HepG2 (cell line): ENCODE measurements around the gene B3GALNT1. TPM values are rescaled to one million over a fixed set of nuclear protein-coding genes. Genes with fewer than 3 reads are reported as not detected.

Source experiments
- ATAC-seq: fragments of 200-7000 bp; cut with Tn5 transposase; 3 replicates; pipeline ENCODE4 v1.9.1; 2020; ENCODE audit warnings: mild to moderate bottlenecking, moderate library complexity
- BruUV-seq: library from RNA; stranded (reverse); fragments of 400-500 nt; replicated peaks from 2 replicates; lab custom pipeline; 2021; lab: Mats Ljungman, UMichigan
- CTCF ChIA-PET: fragments of 300-600 bp; formaldehyde crosslinking; extraction: SDS; loops from one replicate; lab custom pipeline; 2021; ENCODE audit warnings: low total read pairs, inconsistent platforms, low intra/inter-chr PET ratio; lab: Yijun Ruan, JAX
- POLR2A ChIA-PET: fragments of 350-600 bp; sonication (Branson Sonifier 250); formaldehyde crosslinking; loops from one replicate; lab custom pipeline; 2020; ENCODE audit warnings: antibody characterized with exemption, inconsistent platforms; lab: Yijun Ruan, JAX
- DNase-seq: peaks from one replicate; pipeline ENCODE4 v3.0.0-alpha.2; 2015; ENCODE audit warnings: low spot score
- FAIRE-seq: peaks from 3 replicates; lab custom pipeline; 2011; peaks lifted over from hg19 to GRCh38; lab: Jason Lieb, UNC
- H2AFZ ChIP-seq: one replicate; pipeline ENCODE4 v1.6.1; 2011; ENCODE audit warnings: low read length, inconsistent platforms
- H3K27ac ChIP-seq: fragments of 300-600 bp; 3 replicates; pipeline ENCODE4 v1.8.0; 2011; ENCODE audit warnings: mixed run types, mild to moderate bottlenecking, mixed read lengths, low read length, inconsistent platforms; ENCODE audit not compliant: insufficient read depth; ENCODE audit errors: extremely low read length
- H3K27me3 ChIP-seq, 2 experiments: fragments of 200-600 bp in 1 of 2; 2 replicates in 1 of 2; 3 replicates in 1 of 2; pipeline versions ENCODE4 v1.6.0 to v1.8.0; 2011; ENCODE audit warnings: low read length in 2 of 2, mild to moderate bottlenecking in 2 of 2, moderate library complexity in 2 of 2, inconsistent platforms in 1 of 2; ENCODE audit not compliant: insufficient read depth in 2 of 2, control insufficient read depth in 1 of 2
- H3K36me3 ChIP-seq, 2 experiments: fragments of 200-600 bp in 1 of 2; replicated peaks in 1 of 2; 2 replicates in 1 of 2; 3 replicates in 1 of 2; pipeline versions ENCODE4 v1.5.1 to v1.8.0; 2011; ENCODE audit warnings: low read length in 2 of 2, inconsistent platforms in 1 of 2; ENCODE audit not compliant: insufficient read depth in 2 of 2, control insufficient read depth in 1 of 2
- H3K4me1 ChIP-seq: 2 replicates; pipeline ENCODE4 v1.5.1; 2012; ENCODE audit warnings: low read length, inconsistent platforms; ENCODE audit not compliant: insufficient read depth
- H3K4me2 ChIP-seq: 2 replicates; pipeline ENCODE4 v1.6.0; 2011; ENCODE audit warnings: low read depth, low read length, inconsistent platforms
- H3K4me3 ChIP-seq, 3 experiments: fragments of 200-600 bp in 1 of 3; sonication (generic), shearing (Covaris generic) in 1 of 3; replicated peaks in 1 of 3; 2 replicates each; pipeline ENCODE4 v1.5.1; 2011 to 2016; ENCODE audit warnings: low read length in 3 of 3, inconsistent platforms in 2 of 3, low read depth in 2 of 3, mild to moderate bottlenecking in 2 of 3, control low read depth in 1 of 3, mixed read lengths in 1 of 3; ENCODE audit not compliant: insufficient read depth in 1 of 3
- H3K79me2 ChIP-seq: one replicate; pipeline ENCODE4 v1.6.1; 2011; ENCODE audit warnings: low read length, inconsistent platforms; ENCODE audit not compliant: insufficient read depth
- H3K9ac ChIP-seq: 2 replicates; pipeline ENCODE4 v1.6.0; 2011; ENCODE audit warnings: mild to moderate bottlenecking, low read depth, low read length, inconsistent platforms; ENCODE audit not compliant: insufficient read depth
- H3K9me3 ChIP-seq: 2 replicates; pipeline ENCODE4 v1.5.1; 2012; ENCODE audit warnings: mild to moderate bottlenecking, low read length
- H4K20me1 ChIP-seq: 2 replicates; pipeline ENCODE4 v1.6.0; 2011; ENCODE audit warnings: inconsistent platforms, mild to moderate bottlenecking, low read length, moderate library complexity; ENCODE audit not compliant: insufficient read depth
- GATAD1 ChIP-seq: IDR thresholded peaks from 2 replicates; pipeline ENCODE4 v1.6.1; 2016; ENCODE audit warnings: missing genetic modification reagents, missing compliant biosample characterization
- KLF13 ChIP-seq: sonication (generic); formaldehyde crosslinking; IDR thresholded peaks from 2 replicates; pipeline ENCODE4 v1.4.0; 2020; ENCODE audit warnings: mild to moderate bottlenecking, missing genetic modification reagents
- MBD4 ChIP-seq: IDR thresholded peaks from 2 replicates; pipeline ENCODE4 v1.6.1; 2012; ENCODE audit warnings: low read length, inconsistent platforms, borderline replicate concordance
- NFRKB ChIP-seq: fragments of 450-650 bp; IDR thresholded peaks from 2 replicates; pipeline ENCODE4 v1.6.1; 2017
- PHF20 ChIP-seq: sonication (generic); formaldehyde crosslinking; IDR thresholded peaks from 2 replicates; pipeline ENCODE4 v1.5.0; 2020; ENCODE audit warnings: mild to moderate bottlenecking, missing genetic modification reagents
- POLR2A ChIP-seq, 2 experiments: IDR thresholded peaks; 2 replicates each; pipeline ENCODE4 v1.6.1; 2011; ENCODE audit warnings: low read depth in 2 of 2, low read length in 2 of 2, mild to moderate bottlenecking in 1 of 2, moderate library complexity in 1 of 2; ENCODE audit not compliant: insufficient read depth in 1 of 2
- SRSF4 ChIP-seq: fragments of 200-400 bp; formaldehyde crosslinking; IDR thresholded peaks from one replicate; pipeline ENCODE4 v1.6.1; 2018; ENCODE audit warnings: mild to moderate bottlenecking, low read depth, low read length, moderate library complexity; ENCODE audit not compliant: poor library complexity, severe bottlenecking
- WIZ ChIP-seq: sonication (generic); formaldehyde crosslinking; IDR thresholded peaks from 2 replicates; pipeline ENCODE4 v1.5.1; 2020; ENCODE audit warnings: mild to moderate bottlenecking, missing genetic modification reagents
- ZNF333 ChIP-seq: sonication (generic); formaldehyde crosslinking; IDR thresholded peaks from 2 replicates; pipeline ENCODE4 v1.4.0; 2020; ENCODE audit warnings: mild to moderate bottlenecking, missing genetic modification reagents, borderline replicate concordance
- ZNF34 ChIP-seq: sonication (generic); formaldehyde crosslinking; IDR thresholded peaks from 2 replicates; pipeline ENCODE4 v1.4.0; 2020; ENCODE audit warnings: mild to moderate bottlenecking, missing genetic modification reagents, borderline replicate concordance
- ZNF543 ChIP-seq: sonication (generic); formaldehyde crosslinking; IDR thresholded peaks from 2 replicates; pipeline ENCODE4 v1.4.0; 2020; ENCODE audit warnings: mild to moderate bottlenecking, missing genetic modification reagents
- ZNF768 ChIP-seq: sonication (generic); formaldehyde crosslinking; IDR thresholded peaks from 2 replicates; pipeline ENCODE4 v1.4.0; 2020; ENCODE audit warnings: missing genetic modification reagents
- ZNF792 ChIP-seq: IDR thresholded peaks from 2 replicates; pipeline ENCODE4 v1.6.1; 2016
- ZSCAN30 ChIP-seq: sonication (generic); formaldehyde crosslinking; IDR thresholded peaks from 2 replicates; pipeline ENCODE4 v1.5.0; 2020; ENCODE audit warnings: mild to moderate bottlenecking, missing genetic modification reagents
- ZSCAN9 ChIP-seq: IDR thresholded peaks from 2 replicates; pipeline ENCODE4 v1.6.1; 2016; ENCODE audit warnings: borderline replicate concordance
- WGBS: methylation state at CpG from one replicate; pipeline ENCODE4 v1.1.6; 2017; ENCODE audit warnings: low lambda C conversion rate; 5-methylcytosine and 5-hydroxymethylcytosine counted together
- in situ Hi-C: cut with HindIII; loops from 2 replicates; pipeline ENCODE4 v1.10.0; 2017; ENCODE audit warnings: low pct_unique_long_range_greater_than_20kb; ENCODE audit not compliant: extremely low pct_ligation_motif_present
- intact Hi-C: fragments of 100-400 bp; cut with micrococcal nuclease; formaldehyde crosslinking; loops from one replicate; pipeline ENCODE4 v1.10.0; 2022; ENCODE audit not compliant: unreplicated experiment
- polyA plus RNA-seq, 8 experiments: library from polyadenylated mRNA; depleted of rRNA in 3 of 8; stranded (reverse) in 7 of 8; unstranded in 1 of 8; fragments of >200 nt; fragmentation: Illumina TruSeq in 4 of 8; extraction: Trizol in 4 of 8; gene quantifications; 2 replicates each; pipeline versions ENCODE4 v1.2.1 to v1.2.3, GENCODE V29; 2011 to 2016; ENCODE audit warnings: low read depth in 4 of 8, missing spikeins in 1 of 8, mixed read lengths in 1 of 8; ENCODE audit not compliant: insufficient read depth in 1 of 8
- total RNA-seq, 5 experiments: library from RNA; depleted of rRNA; stranded (reverse); fragments of >200 nt; fragmentation: Illumina TruSeq; extraction: Trizol; gene quantifications; 2 replicates each; pipeline ENCODE4 v1.2.3, GENCODE V29; 2016; ENCODE audit warnings: low read depth in 1 of 5
- TF ChIP-seq, protein P1 (sequence below): sonication (generic); formaldehyde crosslinking; IDR thresholded peaks from 2 replicates; pipeline ENCODE4 v1.4.0; 2020; ENCODE audit warnings: missing genetic modification reagents
- TF ChIP-seq, protein P2 (sequence below): sonication (generic); formaldehyde crosslinking; IDR thresholded peaks from 2 replicates; pipeline ENCODE4 v1.9.0; 2021; ENCODE audit warnings: mild to moderate bottlenecking, missing genetic modification reagents

The B3GALNT1 gene
- total and polyA plus RNA-seq, 2 of the 13 experiments (the other 11 are each of a cell fraction or from before 2014, with no cell fraction given) = not detected

DNA sequence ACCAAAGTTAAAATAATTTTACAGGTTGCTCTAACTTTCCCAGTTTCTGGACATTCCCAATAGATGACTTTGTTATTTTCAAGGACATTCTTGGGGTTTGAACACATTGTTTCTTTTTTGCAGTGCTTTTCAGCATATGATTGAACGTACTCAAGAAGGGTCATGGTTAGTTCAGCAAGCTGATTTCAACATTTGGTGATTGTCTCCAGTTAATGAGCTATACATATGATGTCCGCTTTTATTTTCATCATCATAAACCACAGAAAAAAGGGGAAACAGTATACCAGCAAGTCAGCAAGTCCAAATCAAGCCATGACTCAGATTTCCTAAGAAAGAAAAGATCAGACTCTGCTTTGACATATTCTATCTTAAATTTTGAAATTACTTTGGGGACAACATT lies 69.4 kb downstream of the B3GALNT1 start:
- ChIA-PET CTCF (no interaction called here), POLR2A (no interaction called here)
- Histone ChIP-seq H3K9me3 (no peaks in the 10 kb centered on the region), H3K27ac (no peak overlapping the region), H3K9ac (no peak overlapping the region), H3K79me2 (no peaks in the 10 kb centered on the region), H3K4me1 (no peaks in the 10 kb centered on the region), H4K20me1 (no peaks in the 10 kb centered on the region), H3K4me2 (no peak overlapping the region), H2AFZ (no peak overlapping the region), H3K27me3 (no peaks in the 10 kb centered on the region), H3K4me3 (no peak overlapping the region), H3K36me3 (no peaks in the 10 kb centered on the region)
- WGBS = 14% methylated on average over 2 of the region's 2 CpGs
- intact Hi-C loops = no loop called here
- TF ChIP-seq ZNF34 (CRISPR knock-in tag) = no peak
- TF ChIP-seq ZSCAN30 (CRISPR knock-in tag) = no peak
- TF ChIP-seq, protein P1, sequence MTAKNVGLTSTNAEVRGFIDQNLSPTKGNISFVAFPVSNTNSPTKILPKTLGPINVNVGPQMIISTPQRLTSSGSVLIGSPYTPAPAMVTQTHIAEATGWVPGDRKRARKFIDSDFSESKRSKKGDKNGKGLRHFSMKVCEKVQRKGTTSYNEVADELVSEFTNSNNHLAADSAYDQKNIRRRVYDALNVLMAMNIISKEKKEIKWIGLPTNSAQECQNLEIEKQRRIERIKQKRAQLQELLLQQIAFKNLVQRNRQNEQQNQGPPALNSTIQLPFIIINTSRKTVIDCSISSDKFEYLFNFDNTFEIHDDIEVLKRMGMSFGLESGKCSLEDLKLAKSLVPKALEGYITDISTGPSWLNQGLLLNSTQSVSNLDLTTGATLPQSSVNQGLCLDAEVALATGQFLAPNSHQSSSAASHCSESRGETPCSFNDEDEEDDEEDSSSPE = no peak
- TF ChIP-seq, protein P2, sequence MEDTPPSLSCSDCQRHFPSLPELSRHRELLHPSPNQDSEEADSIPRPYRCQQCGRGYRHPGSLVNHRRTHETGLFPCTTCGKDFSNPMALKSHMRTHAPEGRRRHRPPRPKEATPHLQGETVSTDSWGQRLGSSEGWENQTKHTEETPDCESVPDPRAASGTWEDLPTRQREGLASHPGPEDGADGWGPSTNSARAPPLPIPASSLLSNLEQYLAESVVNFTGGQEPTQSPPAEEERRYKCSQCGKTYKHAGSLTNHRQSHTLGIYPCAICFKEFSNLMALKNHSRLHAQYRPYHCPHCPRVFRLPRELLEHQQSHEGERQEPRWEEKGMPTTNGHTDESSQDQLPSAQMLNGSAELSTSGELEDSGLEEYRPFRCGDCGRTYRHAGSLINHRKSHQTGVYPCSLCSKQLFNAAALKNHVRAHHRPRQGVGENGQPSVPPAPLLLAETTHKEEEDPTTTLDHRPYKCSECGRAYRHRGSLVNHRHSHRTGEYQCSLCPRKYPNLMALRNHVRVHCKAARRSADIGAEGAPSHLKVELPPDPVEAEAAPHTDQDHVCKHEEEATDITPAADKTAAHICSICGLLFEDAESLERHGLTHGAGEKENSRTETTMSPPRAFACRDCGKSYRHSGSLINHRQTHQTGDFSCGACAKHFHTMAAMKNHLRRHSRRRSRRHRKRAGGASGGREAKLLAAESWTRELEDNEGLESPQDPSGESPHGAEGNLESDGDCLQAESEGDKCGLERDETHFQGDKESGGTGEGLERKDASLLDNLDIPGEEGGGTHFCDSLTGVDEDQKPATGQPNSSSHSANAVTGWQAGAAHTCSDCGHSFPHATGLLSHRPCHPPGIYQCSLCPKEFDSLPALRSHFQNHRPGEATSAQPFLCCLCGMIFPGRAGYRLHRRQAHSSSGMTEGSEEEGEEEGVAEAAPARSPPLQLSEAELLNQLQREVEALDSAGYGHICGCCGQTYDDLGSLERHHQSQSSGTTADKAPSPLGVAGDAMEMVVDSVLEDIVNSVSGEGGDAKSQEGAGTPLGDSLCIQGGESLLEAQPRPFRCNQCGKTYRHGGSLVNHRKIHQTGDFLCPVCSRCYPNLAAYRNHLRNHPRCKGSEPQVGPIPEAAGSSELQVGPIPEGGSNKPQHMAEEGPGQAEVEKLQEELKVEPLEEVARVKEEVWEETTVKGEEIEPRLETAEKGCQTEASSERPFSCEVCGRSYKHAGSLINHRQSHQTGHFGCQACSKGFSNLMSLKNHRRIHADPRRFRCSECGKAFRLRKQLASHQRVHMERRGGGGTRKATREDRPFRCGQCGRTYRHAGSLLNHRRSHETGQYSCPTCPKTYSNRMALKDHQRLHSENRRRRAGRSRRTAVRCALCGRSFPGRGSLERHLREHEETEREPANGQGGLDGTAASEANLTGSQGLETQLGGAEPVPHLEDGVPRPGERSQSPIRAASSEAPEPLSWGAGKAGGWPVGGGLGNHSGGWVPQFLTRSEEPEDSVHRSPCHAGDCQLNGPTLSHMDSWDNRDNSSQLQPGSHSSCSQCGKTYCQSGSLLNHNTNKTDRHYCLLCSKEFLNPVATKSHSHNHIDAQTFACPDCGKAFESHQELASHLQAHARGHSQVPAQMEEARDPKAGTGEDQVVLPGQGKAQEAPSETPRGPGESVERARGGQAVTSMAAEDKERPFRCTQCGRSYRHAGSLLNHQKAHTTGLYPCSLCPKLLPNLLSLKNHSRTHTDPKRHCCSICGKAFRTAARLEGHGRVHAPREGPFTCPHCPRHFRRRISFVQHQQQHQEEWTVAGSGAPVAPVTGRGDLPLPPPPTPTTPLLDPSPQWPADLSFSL (CRISPR knock-in tag) = no peak
- TF ChIP-seq GATAD1 (CRISPR knock-in tag) = no peak
- TF ChIP-seq ZSCAN9 = no peak
- TF ChIP-seq ZNF333 = no peak
- TF ChIP-seq ZNF543 = no peak
- TF ChIP-seq NFRKB = no peak
- no peak for TF ChIP-seq ZNF768 (CRISPR knock-in tag)
- TF ChIP-seq KLF13 (CRISPR knock-in tag) = no peak
- TF ChIP-seq WIZ (CRISPR knock-in tag) = no peak
- no peak for TF ChIP-seq ZNF792 (CRISPR knock-in tag)
- no peak for TF ChIP-seq MBD4
- TF ChIP-seq POLR2A (IDR thresholded peaks at IDR 0.05; ENCODE audit: insufficient read depth in 1 of 2, low read depth in 2 of 2, low read length in 2 of 2) = no peak
- no peak for TF ChIP-seq PHF20 (CRISPR knock-in tag)
- TF ChIP-seq SRSF4 = no peak
- FAIRE-seq (no peak), ATAC-seq (no peak), DNase-seq (no peak)
- in situ Hi-C loops = no loop called here
- no TSS peak for BruUV-seq
